NCI-H2196 treated with DMSO at 0.1 percent for 48 hours (cell line): ENCODE data around the gene FAM131B.
"Not testable (repeated sequence)": the region's sequence is repeated elsewhere in the genome, so short reads cannot be mapped to it uniquely, and the experiment has no call there.

Source experiments
- DNase-seq: peaks from one replicate; lab custom pipeline; 2025; ENCODE audit not compliant: unreplicated experiment; lab: John Stamatoyannopoulos, UW

The FAM131B gene

DNA sequence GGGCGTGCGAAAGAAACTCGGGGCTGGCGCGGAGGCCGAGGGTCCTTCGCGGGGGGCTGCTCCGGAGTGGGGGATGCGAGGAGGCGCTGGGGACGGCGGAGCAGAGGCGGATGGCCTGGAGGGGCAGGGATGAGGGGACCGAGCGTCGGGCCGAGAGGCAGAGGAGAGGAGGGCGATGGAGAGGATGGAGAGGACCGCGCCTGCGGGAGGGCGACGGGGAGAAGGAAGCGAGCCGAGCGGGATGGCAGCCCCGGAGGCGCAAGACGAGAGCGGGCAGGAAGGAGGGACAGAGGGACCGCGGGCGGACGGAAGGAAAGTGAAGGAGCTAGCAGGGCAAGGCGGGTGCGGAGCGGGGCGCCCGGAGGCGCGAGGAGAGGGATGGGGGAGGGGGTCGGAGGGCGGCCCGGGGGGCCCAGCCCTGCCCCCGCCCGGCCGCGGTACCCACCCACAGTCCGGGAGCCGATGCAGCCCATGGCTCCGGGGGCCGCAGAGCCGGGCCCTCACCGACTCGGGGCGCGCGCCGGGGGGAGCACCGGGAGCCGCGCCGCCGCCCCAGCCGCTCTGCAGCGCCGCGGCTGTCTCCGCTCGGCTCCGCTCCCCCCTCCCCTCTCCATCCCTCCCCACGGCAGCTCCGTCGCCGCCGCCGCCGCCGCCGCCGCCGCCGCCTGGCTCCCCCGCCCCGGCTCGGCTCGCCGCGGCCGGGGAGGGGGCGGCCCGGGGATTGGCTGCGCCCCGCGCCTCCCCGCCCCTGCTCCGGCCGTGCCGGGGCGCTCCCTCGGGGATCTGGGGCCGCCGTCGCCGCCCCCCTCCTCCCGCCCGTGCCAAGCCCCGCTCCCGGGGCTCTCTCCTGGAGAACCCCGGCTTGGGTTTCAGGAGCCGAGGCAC lies at the start of gene FAM131B:
Gene FAM131B, minus strand, starts transcription at position 583 of the 885 bp plus-strand sequence. Its CDS starts 110 bp downstream, at position 473.
- no peak for DNase-seq

DNA sequence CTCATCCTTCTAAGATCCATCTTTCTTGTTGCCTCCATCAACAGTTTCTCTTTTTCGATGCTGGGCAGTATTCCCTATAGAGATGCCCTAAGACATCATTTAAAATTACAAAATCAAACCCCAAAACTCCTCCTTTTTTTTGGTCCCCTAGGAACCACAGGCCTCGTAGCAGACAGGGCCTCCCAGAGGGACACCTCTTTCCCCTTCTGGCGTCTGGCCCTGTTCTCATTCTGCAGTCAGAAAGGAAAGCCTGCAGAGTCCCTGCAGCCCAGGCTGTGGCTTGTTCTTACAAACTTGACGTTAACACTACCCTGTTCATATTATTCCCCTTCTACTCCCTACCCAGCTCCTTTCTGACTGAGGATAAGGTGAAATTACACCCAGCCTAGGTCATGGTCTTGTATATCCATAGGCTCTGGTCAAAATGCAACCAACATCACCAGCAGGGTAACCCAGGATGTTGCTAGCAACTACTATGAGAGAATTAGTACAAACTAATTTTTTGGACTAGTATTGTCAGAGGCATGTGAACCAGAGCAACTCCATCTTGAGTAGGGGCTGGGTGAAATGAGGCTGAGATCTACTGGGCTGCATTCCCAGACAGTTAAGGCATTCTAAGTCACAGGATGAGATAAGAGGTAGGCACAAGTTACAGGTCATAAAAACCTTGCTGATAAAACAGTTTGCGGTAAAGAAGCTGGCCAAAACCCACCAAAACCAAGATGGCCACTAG lies 49.6 kb upstream of the FAM131B start:
- DNase-seq = no peak

DNA sequence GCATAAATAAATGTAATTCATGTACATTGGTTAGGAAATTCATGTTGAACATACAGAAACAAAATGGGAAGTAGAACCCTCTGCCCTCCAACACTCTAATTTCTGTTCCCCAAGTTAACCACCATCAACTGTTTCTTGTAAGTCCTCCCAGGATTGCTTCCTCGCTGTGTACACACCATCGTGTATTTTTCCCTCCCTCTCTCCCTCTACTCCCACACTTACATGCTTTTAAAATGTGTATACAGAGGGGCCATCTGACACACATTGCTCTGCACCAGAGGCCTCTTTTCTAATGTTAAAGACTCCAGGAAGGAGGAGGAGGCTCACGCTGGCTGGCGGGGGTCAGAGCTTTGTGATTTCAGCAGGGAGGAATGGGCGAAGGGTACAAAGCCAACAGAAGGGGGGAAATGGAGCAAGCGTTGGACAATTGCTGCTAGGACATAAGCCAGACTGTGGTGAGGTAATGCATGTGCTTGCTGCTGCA lies 48.0 kb upstream of the FAM131B start:
- no peak for DNase-seq

DNA sequence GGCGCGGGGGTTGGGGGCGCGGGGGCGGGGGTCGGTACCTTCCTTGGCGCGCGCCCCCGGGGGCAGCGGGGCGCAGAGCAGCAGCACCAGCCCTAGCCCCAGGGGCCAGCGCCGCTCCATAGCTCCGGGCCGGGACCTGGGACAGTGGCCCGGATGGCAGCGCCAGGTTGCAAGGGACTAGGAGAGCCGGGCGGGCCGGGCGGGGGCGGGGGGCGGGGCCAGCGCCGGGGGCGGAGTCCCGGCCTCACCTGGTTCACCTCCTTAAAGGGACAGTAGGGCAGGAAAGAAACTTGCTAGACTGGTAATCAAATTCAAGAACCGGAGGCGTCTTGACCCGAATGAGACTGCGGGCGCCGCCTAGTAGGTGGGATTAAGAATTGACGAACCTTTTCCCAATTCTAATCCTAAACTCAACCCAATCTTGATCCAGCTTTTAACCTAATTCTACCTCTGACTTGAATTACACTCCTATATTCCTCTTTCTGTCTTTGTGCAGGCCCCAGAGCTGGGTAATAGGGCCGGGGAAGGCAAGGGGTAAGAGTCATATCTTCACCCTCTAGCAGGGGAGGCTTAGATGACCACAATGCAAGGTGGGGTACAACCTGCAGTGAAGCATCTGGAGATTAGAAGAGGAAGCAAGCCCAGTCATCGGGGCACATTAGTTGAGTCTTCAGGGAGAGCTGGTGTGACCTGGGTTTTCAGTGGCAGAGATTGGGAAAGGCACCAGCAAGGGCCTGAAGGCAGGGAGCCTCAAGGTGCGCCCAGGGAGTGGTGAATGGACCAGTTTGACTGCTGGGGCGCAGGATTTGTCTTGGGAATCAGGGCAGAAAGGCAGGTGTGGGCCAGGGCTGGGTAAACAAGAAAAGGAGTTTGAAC lies 46.4 kb upstream of the FAM131B start, which contains the start of gene EPHA1:
Gene EPHA1, minus strand, starts transcription at position 171 of the 876 bp plus-strand sequence. Its CDS starts 51 bp downstream, at position 120.
- peak; percentile 34 for DNase-seq

- no peak for DNase-seq
Measured at GRCh38 chr7:143408252-143408685, 45.8 kb upstream of the FAM131B start.

- DNase-seq = no peak
Measured at GRCh38 chr7:143407287-143408251, 45.1 kb upstream of the FAM131B start.

GRCh38 chr7:143406002-143406357 lies 43.5 kb upstream of the FAM131B start:
- DNase-seq = no peak

- no peak for DNase-seq
Measured at GRCh38 chr7:143405173-143406001, 42.9 kb upstream of the FAM131B start.

- DNase-seq = not testable (repeated sequence)
Measured at GRCh38 chr7:143402233-143402632, 39.7 kb upstream of the FAM131B start.

DNA sequence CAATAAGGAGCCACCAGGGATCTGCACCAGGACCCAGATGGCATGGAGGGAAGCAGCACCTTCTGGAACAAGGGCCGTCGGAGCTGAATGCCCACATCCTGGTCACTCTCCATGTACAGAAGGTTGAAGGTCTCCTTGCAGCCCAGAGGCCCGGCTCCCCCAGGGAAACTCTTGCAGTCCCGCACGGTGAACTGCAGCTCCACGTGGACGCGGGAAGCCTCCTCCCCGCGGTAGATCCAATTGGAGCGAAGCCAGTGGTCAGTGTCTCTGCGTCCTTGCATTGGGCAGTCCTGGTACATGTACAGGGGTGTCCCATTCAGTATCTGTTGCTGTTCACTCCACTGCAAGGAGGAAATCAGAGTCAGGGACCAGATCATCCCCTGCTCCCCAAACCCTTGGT lies 38.8 kb upstream of the FAM131B start:
- DNase-seq = no peak

DNA sequence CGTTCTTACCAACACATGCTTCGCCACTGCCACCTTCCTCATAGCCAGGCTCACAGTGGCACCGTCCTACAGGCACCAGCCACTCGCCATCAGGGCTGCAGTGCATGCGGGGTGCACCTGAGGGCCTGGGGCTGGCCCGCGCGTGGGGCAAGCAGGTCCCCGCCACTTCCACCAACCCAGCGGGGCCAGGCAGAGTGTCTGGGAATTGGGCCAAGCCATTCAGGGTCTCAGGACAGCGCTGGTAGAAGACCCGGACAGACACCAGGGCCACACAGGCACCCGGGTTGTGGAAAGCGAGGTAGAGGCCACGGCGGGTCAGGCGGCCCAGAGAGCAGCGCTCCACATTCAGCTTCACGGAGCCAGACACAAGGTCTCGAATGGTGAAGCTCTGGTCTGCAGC lies 37.1 kb upstream of the FAM131B start:
- DNase-seq = no peak

- DNase-seq = no peak
Measured at GRCh38 chr7:143399151-143399550, 36.6 kb upstream of the FAM131B start.

- no peak for DNase-seq
Measured at GRCh38 chr7:143398616-143399015, 36.1 kb upstream of the FAM131B start.

DNA sequence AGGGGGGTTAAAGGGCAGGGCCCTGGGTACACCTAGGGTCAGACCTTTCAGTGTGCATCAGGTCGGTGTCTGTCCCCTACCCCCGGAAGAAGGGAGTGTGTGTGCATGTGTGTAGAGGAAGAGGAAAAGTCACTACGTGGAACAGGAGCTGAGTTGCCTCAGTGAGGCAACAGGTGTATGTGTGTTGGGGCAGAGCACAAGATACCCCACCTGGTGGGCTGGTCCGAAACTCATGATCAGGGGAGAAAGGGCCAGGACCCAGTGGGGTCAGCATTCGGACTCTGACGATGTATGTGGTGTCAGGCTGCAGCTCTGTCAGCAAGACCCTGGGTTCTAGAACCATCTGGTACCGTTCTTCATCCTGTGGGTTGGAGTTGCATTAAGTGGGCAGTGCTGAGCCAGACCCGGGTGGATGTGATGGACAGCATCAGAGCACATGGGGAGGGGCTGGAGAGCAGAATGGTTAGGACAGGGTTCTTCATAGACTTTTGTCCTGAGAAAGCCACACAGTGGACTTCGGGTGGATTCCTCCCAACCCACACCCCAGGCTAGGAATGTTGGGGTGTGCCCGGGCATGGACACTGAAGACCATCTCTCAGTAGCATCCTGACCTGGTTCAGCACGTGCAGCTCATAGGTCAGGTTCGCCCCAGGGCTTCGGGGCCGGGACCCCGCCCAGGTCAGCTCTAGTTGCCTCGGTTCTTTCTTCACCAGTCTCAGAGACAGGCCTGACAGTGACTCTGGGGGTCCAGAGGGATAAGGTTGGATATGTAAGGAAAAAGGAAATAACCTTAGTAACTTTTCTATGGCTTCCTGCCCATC lies 35.4 kb upstream of the FAM131B start:
- no peak for DNase-seq

DNA sequence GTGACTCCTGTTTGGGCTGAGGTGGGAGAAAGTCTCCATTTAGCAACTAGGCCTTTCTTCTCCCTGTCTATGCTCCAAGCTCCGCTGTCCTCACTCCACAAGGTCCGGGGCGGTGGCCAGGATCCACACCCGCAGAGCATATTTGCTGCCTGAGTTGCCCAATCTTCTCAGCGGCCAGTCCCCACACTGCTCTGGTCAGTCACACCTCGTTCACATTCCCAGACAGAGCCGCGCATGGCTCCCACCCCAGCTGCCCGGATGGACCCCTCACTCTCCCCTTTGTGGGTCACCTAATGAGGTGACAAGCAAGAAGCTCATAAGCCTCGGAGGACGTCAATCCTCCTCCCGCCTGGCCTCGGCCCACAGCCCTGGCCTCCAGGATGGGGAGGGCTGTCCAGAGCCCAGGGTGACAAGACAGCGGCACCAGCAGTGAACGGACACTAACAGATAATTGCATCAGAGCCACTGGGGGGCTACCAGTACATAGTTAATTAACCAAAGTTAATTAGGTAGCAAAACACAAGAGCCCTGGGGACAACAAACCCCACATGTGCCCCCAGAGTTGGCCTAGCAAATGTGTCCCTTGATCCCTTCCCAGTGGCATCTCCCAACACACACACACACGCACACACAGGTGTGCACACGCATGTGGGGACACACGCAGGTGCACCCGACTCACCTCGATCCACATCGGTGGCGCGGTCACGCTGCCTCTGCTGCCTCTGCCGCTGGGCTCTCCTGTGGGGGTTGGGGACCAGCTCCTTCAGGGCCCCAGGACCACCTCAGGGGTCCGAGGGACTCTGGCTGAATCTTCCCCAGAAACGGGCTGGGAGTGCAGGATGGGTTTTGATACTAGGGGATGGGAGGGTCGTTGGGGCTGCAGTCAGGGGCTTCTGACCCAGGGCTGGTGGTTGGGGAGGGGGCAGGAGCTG lies 34.4 kb upstream of the FAM131B start:
- no peak for DNase-seq

DNA sequence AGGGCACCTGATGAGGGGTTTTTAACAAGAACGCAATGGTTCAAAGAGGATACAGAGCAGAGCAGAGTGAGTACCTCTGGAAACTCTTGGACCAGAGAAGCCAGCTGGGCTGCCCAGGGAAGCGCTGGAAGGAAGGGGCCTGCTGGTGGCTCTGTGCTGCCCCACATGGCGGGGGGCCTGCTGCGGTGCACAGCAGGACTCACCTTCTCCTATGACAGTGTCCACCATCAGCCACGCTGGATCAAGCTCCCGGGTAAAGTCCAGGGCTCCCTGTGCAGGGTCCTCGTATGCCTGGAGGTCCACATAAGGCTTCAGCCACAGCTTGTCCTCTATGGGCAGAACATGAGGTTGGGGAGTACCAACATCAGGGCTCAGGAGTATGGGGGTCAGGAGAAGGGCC lies 33.7 kb upstream of the FAM131B start:
- no peak for DNase-seq
